ENCODE results near the gene CEP295NL.
A peak's percentile ranks its signal among the peaks of the same experiment; 100 is the strongest.

CEP295NL gene

GRCh38 chr17:78935419-78936323 lies 32.7 kb upstream of the CEP295NL start:
- H3K27me3 Mint-ChIP-seq = peaks cover 5% of the 10 kb centered on the region
- no peak overlapping the region for H3K4me3 Mint-ChIP-seq
- no peak overlapping the region for H3K27ac Mint-ChIP-seq
- H3K36me3 Mint-ChIP-seq (ENCODE audit: low read depth) = no peaks in the 10 kb centered on the region
- intact Hi-C loops (cut with micrococcal nuclease) = no loop called here
- H3K4me1 Mint-ChIP-seq (ENCODE audit: low read depth) = peaks cover 21% of the 10 kb centered on the region
- H3K9me3 Mint-ChIP-seq = no peaks in the 10 kb centered on the region

GRCh38 chr17:78934681-78935418 lies 31.8 kb upstream of the CEP295NL start:
- no peak overlapping the region for H3K27ac Mint-ChIP-seq
- intact Hi-C loops (cut with micrococcal nuclease) = no loop called here
- H3K36me3 Mint-ChIP-seq (ENCODE audit: low read depth) = no peaks in the 10 kb centered on the region
- H3K4me1 Mint-ChIP-seq (ENCODE audit: low read depth) = peaks cover 21% of the 10 kb centered on the region
- H3K4me3 Mint-ChIP-seq = no peak overlapping the region
- H3K9me3 Mint-ChIP-seq = no peaks in the 10 kb centered on the region
- peaks cover 7% of the 10 kb centered on the region for H3K27me3 Mint-ChIP-seq

GRCh38 chr17:78933959-78934568 lies 31.1 kb upstream of the CEP295NL start:
- peak overlapping the region; percentile 12 for H3K27ac Mint-ChIP-seq
- intact Hi-C loops (cut with micrococcal nuclease) = no loop called here
- H3K4me1 Mint-ChIP-seq (ENCODE audit: low read depth) = peaks cover 21% of the 10 kb centered on the region
- peaks cover 7% of the 10 kb centered on the region for H3K27me3 Mint-ChIP-seq
- H3K4me3 Mint-ChIP-seq = no peak overlapping the region
- no peaks in the 10 kb centered on the region for H3K36me3 Mint-ChIP-seq (ENCODE audit: low read depth)
- no peaks in the 10 kb centered on the region for H3K9me3 Mint-ChIP-seq

- H3K4me3 Mint-ChIP-seq = no peak overlapping the region
- H3K4me1 Mint-ChIP-seq (ENCODE audit: low read depth) = peaks cover 21% of the 10 kb centered on the region
- H3K9me3 Mint-ChIP-seq = no peaks in the 10 kb centered on the region
- H3K27ac Mint-ChIP-seq = peak overlapping the region; percentile 12
- peaks cover 8% of the 10 kb centered on the region for H3K27me3 Mint-ChIP-seq
- H3K36me3 Mint-ChIP-seq (ENCODE audit: low read depth) = no peaks in the 10 kb centered on the region
- intact Hi-C loops (cut with micrococcal nuclease) = no loop called here
These were observed 30.3 kb upstream of the CEP295NL start for GRCh38 chr17:78933025-78933958.

GRCh38 chr17:78929908-78930775 lies 27.1 kb upstream of the CEP295NL start:
- Mint-ChIP-seq H3K27ac (peak overlapping the region; percentile 23), H3K9me3 (no peaks in the 10 kb centered on the region), H3K4me1 (ENCODE audit: low read depth) (peaks cover 26% of the 10 kb centered on the region), H3K36me3 (ENCODE audit: low read depth) (no peaks in the 10 kb centered on the region), H3K27me3 (peaks cover 7% of the 10 kb centered on the region), H3K4me3 (no peak overlapping the region)
- intact Hi-C loops (cut with micrococcal nuclease) = no loop called here

GRCh38 chr17:78925662-78926555 lies 22.9 kb upstream of the CEP295NL start:
- intact Hi-C loops (cut with micrococcal nuclease) = loop anchor here (1.0 to 2.0 kb wide), 2 partner anchors 35 to 60 kb away; no protein-coding TSS in a partner anchor
- peak overlapping the region; percentile 79 for H3K27ac Mint-ChIP-seq
- peaks cover 7% of the 10 kb centered on the region for H3K27me3 Mint-ChIP-seq
- peak overlapping the region; percentile 78 for H3K4me3 Mint-ChIP-seq
- H3K9me3 Mint-ChIP-seq = no peaks in the 10 kb centered on the region
- peaks cover 37% of the 10 kb centered on the region for H3K4me1 Mint-ChIP-seq (ENCODE audit: low read depth)
- H3K36me3 Mint-ChIP-seq (ENCODE audit: low read depth) = peaks cover 32% of the 10 kb centered on the region

GRCh38 chr17:78925234-78925633 lies 22.2 kb upstream of the CEP295NL start, which contains the start of gene TIMP2:
TSS of gene TIMP2 (minus strand) at chr17:78925387. CDS start at chr17:78925088, 299 bp downstream.
- peaks cover 43% of the 10 kb centered on the region for H3K4me1 Mint-ChIP-seq (ENCODE audit: low read depth)
- H3K9me3 Mint-ChIP-seq = no peaks in the 10 kb centered on the region
- peak within 1 kb of the TSS; percentile 87 for H3K27ac Mint-ChIP-seq
- H3K4me3 Mint-ChIP-seq = peak within 1 kb of the TSS; percentile 89
- intact Hi-C loops (cut with micrococcal nuclease) = loop anchor here (2.0 kb wide), 1 partner anchor 34 kb away; no protein-coding TSS in a partner anchor
- peaks cover 39% of the 10 kb centered on the region for H3K36me3 Mint-ChIP-seq (ENCODE audit: low read depth)
- peaks cover 7% of the 10 kb centered on the region for H3K27me3 Mint-ChIP-seq

GRCh38 chr17:78924481-78925151 lies 21.6 kb upstream of the CEP295NL start:
- peaks cover 45% of the 10 kb centered on the region for H3K36me3 Mint-ChIP-seq (ENCODE audit: low read depth)
- intact Hi-C loops (cut with micrococcal nuclease) = loop anchor here (2.0 kb wide), 1 partner anchor 34 kb away; no protein-coding TSS in a partner anchor
- peak overlapping the region; percentile 89 for H3K4me3 Mint-ChIP-seq
- peak overlapping the region; percentile 87 for H3K27ac Mint-ChIP-seq
- no peaks in the 10 kb centered on the region for H3K9me3 Mint-ChIP-seq
- peaks cover 50% of the 10 kb centered on the region for H3K4me1 Mint-ChIP-seq (ENCODE audit: low read depth)
- H3K27me3 Mint-ChIP-seq = peaks cover 4% of the 10 kb centered on the region

GRCh38 chr17:78923660-78924453 lies 20.9 kb upstream of the CEP295NL start:
- Mint-ChIP-seq H3K36me3 (ENCODE audit: low read depth) (peaks cover 52% of the 10 kb centered on the region), H3K27me3 (peaks cover 4% of the 10 kb centered on the region), H3K4me1 (ENCODE audit: low read depth) (peaks cover 57% of the 10 kb centered on the region), H3K4me3 (peak overlapping the region; percentile 89), H3K9me3 (no peaks in the 10 kb centered on the region), H3K27ac (peak overlapping the region; percentile 87)
- intact Hi-C loops (cut with micrococcal nuclease) = loop anchor here (2.0 kb wide), 1 partner anchor 33 kb away; no protein-coding TSS in a partner anchor

GRCh38 chr17:78922816-78923498 lies 20.0 kb upstream of the CEP295NL start:
- Mint-ChIP-seq H3K4me1 (ENCODE audit: low read depth) (peaks cover 66% of the 10 kb centered on the region), H3K4me3 (peak overlapping the region; percentile 89), H3K36me3 (ENCODE audit: low read depth) (peaks cover 57% of the 10 kb centered on the region), H3K9me3 (no peaks in the 10 kb centered on the region), H3K27me3 (peaks cover under 1% of the 10 kb centered on the region), H3K27ac (peak overlapping the region; percentile 87)
- intact Hi-C loops (cut with micrococcal nuclease) = no loop called here

Measured in dendritic cell treated with granulocyte-macrophage colony-stimulating factor and Interleukin-4, amounts not matched to agents 40 ng/mL and 50 ng/mL, for 4 days (primary cell).